Measurements from ENCODE around the gene GGACT.

DNA sequence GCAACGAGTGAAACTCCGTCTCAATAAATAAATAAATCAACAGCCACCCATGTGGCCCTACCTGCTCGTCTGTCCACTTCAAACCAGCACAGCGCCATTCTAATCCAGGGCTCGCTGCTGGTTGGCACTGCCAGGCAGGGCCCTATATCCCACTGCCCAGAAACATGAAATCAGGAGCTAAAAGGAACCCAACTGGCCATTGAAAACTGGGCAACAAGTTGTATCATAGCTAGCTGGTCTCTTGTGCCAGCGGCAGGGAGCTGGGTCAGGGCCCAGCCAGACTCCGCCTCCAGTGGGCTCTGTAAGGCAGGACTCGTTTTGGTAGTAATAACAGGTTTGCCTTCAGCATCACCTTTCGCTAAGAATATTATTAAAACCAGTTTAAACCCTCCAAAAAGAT is 39.3 kb downstream of the GGACT start:
- TF ChIP-seq, protein P1, sequence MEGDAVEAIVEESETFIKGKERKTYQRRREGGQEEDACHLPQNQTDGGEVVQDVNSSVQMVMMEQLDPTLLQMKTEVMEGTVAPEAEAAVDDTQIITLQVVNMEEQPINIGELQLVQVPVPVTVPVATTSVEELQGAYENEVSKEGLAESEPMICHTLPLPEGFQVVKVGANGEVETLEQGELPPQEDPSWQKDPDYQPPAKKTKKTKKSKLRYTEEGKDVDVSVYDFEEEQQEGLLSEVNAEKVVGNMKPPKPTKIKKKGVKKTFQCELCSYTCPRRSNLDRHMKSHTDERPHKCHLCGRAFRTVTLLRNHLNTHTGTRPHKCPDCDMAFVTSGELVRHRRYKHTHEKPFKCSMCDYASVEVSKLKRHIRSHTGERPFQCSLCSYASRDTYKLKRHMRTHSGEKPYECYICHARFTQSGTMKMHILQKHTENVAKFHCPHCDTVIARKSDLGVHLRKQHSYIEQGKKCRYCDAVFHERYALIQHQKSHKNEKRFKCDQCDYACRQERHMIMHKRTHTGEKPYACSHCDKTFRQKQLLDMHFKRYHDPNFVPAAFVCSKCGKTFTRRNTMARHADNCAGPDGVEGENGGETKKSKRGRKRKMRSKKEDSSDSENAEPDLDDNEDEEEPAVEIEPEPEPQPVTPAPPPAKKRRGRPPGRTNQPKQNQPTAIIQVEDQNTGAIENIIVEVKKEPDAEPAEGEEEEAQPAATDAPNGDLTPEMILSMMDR (IDR thresholded peaks at IDR 0.05; ENCODE audit: poor library complexity, severe bottlenecking), result no peak
- TF ChIP-seq EZH2 (IDR thresholded peaks at IDR 0.05; ENCODE audit: borderline replicate concordance, insufficient read depth, low read length, poor library complexity, severe bottlenecking), result no peak
- TF ChIP-seq EP300 (conservative IDR thresholded peaks at IDR 0.05; ENCODE audit: poor library complexity, severe bottlenecking), result no peak
- no peak for TF ChIP-seq RAD21 (conservative IDR thresholded peaks at IDR 0.05)
- TF ChIP-seq POLR2AphosphoS5 (IDR thresholded peaks at IDR 0.05), result no peak
- TF ChIP-seq, protein P2, sequence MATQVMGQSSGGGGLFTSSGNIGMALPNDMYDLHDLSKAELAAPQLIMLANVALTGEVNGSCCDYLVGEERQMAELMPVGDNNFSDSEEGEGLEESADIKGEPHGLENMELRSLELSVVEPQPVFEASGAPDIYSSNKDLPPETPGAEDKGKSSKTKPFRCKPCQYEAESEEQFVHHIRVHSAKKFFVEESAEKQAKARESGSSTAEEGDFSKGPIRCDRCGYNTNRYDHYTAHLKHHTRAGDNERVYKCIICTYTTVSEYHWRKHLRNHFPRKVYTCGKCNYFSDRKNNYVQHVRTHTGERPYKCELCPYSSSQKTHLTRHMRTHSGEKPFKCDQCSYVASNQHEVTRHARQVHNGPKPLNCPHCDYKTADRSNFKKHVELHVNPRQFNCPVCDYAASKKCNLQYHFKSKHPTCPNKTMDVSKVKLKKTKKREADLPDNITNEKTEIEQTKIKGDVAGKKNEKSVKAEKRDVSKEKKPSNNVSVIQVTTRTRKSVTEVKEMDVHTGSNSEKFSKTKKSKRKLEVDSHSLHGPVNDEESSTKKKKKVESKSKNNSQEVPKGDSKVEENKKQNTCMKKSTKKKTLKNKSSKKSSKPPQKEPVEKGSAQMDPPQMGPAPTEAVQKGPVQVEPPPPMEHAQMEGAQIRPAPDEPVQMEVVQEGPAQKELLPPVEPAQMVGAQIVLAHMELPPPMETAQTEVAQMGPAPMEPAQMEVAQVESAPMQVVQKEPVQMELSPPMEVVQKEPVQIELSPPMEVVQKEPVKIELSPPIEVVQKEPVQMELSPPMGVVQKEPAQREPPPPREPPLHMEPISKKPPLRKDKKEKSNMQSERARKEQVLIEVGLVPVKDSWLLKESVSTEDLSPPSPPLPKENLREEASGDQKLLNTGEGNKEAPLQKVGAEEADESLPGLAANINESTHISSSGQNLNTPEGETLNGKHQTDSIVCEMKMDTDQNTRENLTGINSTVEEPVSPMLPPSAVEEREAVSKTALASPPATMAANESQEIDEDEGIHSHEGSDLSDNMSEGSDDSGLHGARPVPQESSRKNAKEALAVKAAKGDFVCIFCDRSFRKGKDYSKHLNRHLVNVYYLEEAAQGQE (IDR thresholded peaks at IDR 0.05; ENCODE audit: borderline replicate concordance), result no peak
- no peak for TF ChIP-seq SMC3 (conservative IDR thresholded peaks at IDR 0.05; ENCODE audit: poor library complexity)
- no peak for TF ChIP-seq MXI1 (conservative IDR thresholded peaks at IDR 0.05; ENCODE audit: poor library complexity, severe bottlenecking)

All from neural cell (in vitro differentiated cells).